ENCODE results near the gene SLC33A1.

DNA sequence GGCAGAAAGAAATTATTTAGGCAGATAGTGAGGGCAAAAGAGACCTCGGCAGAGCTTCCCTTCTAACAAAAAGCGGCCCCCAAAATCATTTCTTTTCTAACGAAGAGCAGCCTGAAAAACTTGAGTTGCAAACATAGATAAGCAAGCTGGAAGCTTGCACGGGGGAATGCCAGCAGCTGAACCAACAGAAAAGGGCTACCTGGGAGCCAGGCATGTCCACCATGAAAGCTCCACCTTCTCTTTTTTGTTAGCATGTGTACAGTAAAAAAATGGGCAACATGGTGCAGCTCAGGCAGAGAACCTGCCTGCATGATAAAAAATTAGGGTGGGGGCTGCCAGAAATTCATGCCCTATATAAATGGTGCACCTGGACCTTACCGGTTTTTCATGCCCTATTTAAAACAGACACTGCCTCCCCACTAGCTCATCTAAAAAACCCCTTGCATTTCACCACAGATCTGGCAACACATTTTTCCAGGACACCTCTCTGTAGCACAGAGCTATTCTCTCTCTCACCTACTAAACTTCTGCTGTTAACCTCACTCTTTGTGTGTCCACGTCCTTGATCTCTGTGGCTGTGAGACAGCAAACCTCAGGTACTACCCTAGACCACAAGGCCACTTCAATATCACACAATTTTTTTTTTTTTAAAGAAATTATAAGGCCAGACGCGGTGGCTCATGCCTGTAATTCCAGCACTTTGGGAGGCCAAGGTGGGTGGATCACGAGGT lies 18.7 kb downstream of the SLC33A1 start:
- TF ChIP-seq, protein P1, sequence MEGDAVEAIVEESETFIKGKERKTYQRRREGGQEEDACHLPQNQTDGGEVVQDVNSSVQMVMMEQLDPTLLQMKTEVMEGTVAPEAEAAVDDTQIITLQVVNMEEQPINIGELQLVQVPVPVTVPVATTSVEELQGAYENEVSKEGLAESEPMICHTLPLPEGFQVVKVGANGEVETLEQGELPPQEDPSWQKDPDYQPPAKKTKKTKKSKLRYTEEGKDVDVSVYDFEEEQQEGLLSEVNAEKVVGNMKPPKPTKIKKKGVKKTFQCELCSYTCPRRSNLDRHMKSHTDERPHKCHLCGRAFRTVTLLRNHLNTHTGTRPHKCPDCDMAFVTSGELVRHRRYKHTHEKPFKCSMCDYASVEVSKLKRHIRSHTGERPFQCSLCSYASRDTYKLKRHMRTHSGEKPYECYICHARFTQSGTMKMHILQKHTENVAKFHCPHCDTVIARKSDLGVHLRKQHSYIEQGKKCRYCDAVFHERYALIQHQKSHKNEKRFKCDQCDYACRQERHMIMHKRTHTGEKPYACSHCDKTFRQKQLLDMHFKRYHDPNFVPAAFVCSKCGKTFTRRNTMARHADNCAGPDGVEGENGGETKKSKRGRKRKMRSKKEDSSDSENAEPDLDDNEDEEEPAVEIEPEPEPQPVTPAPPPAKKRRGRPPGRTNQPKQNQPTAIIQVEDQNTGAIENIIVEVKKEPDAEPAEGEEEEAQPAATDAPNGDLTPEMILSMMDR (conservative IDR thresholded peaks at IDR 0.05), result no peak
- TF ChIP-seq EZH2 (IDR thresholded peaks at IDR 0.05; ENCODE audit: low read depth), result no peak

Measured in PC-9 (cell line).